PFSK-1 (cell line): Measurements from ENCODE around the gene ACER3.

Experiments used
- FOXP2 ChIP-seq: optimal IDR thresholded peaks from 2 replicates; pipeline ENCODE3; 2011; ENCODE audit warnings: borderline replicate concordance, control low read depth, inconsistent platforms; ENCODE audit not compliant: insufficient read depth; ENCODE audit errors: extremely low read length, extremely low read depth
- POLR2AphosphoS5 ChIP-seq: IDR thresholded peaks from 2 replicates; pipeline ENCODE4 v1.6.1; 2012; ENCODE audit warnings: low read depth, mild to moderate bottlenecking, control low read depth, low read length, moderate library complexity
- SIN3A ChIP-seq: IDR thresholded peaks from 2 replicates; pipeline ENCODE4 v1.6.1; 2012; ENCODE audit warnings: mild to moderate bottlenecking, low read length, moderate library complexity, borderline replicate concordance; ENCODE audit not compliant: insufficient read depth
- TAF1 ChIP-seq: IDR thresholded peaks from 2 replicates; pipeline ENCODE4 v1.6.1; 2012; ENCODE audit warnings: low read length, control low read depth, borderline replicate concordance; ENCODE audit not compliant: insufficient read depth
- TF ChIP-seq, protein P1 (sequence below), 2 experiments: IDR thresholded peaks; 2 replicates each; pipeline versions ENCODE4 v1.6.1 to v1.8.0; 2011 to 2012; ENCODE audit warnings: low read depth in 2 of 2, low read length in 2 of 2, control low read depth in 1 of 2, inconsistent platforms in 1 of 2, mild to moderate bottlenecking in 1 of 2, moderate library complexity in 1 of 2; ENCODE audit not compliant: insufficient read depth in 1 of 2

ACER3 gene

DNA sequence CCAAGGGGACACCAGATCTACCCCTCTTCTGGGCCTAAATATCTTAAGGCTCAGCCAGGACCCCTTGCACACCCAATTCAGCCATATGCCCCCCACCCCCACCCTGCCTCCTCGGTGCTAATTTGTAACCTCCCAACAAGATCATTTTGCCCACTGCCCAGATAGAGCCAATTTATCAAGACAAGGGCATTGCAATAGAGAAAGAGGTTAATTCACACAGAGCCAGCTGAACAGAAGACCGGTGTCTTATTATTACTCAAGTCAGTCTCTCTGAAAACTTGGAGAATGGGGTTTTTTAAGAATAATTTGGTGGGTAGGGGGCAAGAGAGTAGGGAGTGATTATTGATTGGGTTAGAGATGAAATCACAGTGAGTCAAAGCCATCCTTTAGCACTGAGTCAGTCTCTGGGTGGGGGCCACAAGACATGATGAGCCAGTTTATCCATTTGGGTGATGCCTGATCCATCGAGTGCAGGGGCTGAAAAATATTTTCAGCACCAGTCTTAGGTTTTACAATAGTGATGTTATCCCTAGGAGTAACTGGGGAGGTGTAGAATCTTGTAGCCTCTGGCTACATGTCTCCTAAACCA lies 196.2 kb downstream of the ACER3 start:
- TF ChIP-seq, protein P1, sequence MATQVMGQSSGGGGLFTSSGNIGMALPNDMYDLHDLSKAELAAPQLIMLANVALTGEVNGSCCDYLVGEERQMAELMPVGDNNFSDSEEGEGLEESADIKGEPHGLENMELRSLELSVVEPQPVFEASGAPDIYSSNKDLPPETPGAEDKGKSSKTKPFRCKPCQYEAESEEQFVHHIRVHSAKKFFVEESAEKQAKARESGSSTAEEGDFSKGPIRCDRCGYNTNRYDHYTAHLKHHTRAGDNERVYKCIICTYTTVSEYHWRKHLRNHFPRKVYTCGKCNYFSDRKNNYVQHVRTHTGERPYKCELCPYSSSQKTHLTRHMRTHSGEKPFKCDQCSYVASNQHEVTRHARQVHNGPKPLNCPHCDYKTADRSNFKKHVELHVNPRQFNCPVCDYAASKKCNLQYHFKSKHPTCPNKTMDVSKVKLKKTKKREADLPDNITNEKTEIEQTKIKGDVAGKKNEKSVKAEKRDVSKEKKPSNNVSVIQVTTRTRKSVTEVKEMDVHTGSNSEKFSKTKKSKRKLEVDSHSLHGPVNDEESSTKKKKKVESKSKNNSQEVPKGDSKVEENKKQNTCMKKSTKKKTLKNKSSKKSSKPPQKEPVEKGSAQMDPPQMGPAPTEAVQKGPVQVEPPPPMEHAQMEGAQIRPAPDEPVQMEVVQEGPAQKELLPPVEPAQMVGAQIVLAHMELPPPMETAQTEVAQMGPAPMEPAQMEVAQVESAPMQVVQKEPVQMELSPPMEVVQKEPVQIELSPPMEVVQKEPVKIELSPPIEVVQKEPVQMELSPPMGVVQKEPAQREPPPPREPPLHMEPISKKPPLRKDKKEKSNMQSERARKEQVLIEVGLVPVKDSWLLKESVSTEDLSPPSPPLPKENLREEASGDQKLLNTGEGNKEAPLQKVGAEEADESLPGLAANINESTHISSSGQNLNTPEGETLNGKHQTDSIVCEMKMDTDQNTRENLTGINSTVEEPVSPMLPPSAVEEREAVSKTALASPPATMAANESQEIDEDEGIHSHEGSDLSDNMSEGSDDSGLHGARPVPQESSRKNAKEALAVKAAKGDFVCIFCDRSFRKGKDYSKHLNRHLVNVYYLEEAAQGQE (IDR thresholded peaks at IDR 0.05; ENCODE audit: insufficient read depth in 1 of 2, low read depth in 2 of 2, low read length in 2 of 2): no peak
- TF ChIP-seq POLR2AphosphoS5 (no peak), SIN3A (no peak), TAF1 (no peak), FOXP2 (no peak)

DNA sequence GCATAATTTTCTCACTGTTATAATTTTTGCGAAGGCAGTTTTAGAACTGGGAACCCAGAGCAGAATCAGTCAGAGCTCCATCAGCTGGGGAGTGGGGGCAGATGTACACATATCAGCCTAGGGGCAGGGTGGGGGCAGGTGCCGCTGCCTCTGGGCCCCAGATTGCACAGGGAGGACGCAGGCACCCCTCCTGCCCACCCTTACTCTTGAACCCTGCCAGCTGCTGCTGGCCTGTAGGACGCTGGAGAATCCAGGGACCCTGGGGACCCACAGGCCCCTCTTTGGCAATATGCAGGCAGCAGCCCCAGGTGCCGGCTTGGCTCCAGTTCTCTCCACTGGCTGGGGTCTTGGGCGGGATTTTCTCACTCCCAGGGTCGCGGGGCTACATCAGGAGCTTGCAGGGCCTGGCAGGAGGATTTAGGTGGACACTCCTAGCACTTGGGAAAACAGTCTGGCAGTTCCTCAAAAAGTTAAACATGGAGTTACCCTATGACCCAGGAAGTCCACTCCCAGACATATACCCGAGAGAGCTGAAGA lies 197.3 kb downstream of the ACER3 start:
- TF ChIP-seq, protein P1 (IDR thresholded peaks at IDR 0.05; ENCODE audit: insufficient read depth in 1 of 2, low read depth in 2 of 2, low read length in 2 of 2): no peak
- TF ChIP-seq SIN3A (no peak), TAF1 (no peak), FOXP2 (no peak), POLR2AphosphoS5 (no peak)

DNA sequence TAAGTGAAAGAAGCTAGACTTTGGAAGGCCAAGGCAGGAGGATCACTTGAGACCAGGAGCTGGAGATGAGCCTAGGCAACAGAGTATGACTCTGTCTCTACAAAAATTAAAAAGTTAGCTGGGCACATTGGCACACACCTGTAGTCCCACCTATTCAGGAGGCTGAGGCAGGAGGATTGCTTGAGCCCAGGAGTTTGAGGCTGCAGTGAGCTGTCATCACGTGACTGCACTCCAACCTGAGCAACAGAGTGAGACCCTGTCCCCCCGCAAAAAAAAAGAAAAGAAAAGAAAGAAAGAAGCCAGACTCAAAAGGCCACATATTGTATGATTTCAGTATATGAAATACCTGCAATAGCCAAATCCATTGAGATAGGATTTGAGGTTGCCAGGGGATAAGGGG lies 198.2 kb downstream of the ACER3 start:
- TF ChIP-seq, protein P1 (IDR thresholded peaks at IDR 0.05; ENCODE audit: insufficient read depth in 1 of 2, low read depth in 2 of 2, low read length in 2 of 2): no peak
- TF ChIP-seq POLR2AphosphoS5: no peak
- no peak for TF ChIP-seq SIN3A
- TF ChIP-seq TAF1: no peak
- TF ChIP-seq FOXP2: no peak

DNA sequence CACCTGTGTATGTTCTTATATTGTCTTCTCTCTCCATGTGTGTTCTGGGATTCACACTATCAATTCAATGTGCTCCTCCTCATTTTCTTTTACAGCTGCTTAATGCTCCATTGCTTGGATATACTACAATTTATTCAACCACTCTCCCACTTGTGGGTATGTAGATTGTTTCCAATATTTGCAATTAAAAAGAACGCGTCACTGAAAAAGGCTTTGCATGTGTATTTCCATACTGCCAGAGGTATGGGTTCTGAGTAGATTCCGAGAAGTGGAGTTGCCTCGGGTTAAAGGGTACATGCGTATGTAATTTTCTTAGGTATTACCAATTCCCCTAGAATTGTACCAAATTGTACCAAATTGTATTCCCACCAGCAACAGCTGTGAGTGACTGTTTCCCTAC lies 199.1 kb downstream of the ACER3 start:
- TF ChIP-seq, protein P1 (IDR thresholded peaks at IDR 0.05; ENCODE audit: insufficient read depth in 1 of 2, low read depth in 2 of 2, low read length in 2 of 2): no peak
- no peak for TF ChIP-seq TAF1
- TF ChIP-seq FOXP2: no peak
- TF ChIP-seq POLR2AphosphoS5: no peak
- TF ChIP-seq SIN3A: no peak
